ENCODE data around the gene TTC39A.

Gene TTC39A

GRCh38 chr1:51313961-51314777 lies 16.2 kb downstream of the TTC39A start:
- no peak for DNase-seq

GRCh38 chr1:51313268-51313852 lies 17.0 kb downstream of the TTC39A start:
- DNase-seq: no peak

- DNase-seq: no peak
These were observed 17.6 kb downstream of the TTC39A start for GRCh38 chr1:51312718-51313117.

- no peak for DNase-seq
These were observed 18.5 kb downstream of the TTC39A start for GRCh38 chr1:51311826-51312225.

- no peak for DNase-seq
These were observed 19.3 kb downstream of the TTC39A start for GRCh38 chr1:51310871-51311613.

GRCh38 chr1:51309291-51309690 lies 21.1 kb downstream of the TTC39A start:
- no peak for DNase-seq

GRCh38 chr1:51308636-51309035 lies 21.7 kb downstream of the TTC39A start:
- DNase-seq: no peak

GRCh38 chr1:51306950-51307349 lies 23.4 kb downstream of the TTC39A start:
- DNase-seq: peak; percentile 36

GRCh38 chr1:51305371-51305823 lies 25.0 kb downstream of the TTC39A start:
- DNase-seq: no peak

GRCh38 chr1:51304360-51304759 lies 26.0 kb downstream of the TTC39A start:
- no peak for DNase-seq

GRCh38 chr1:51303751-51304251 lies 26.6 kb downstream of the TTC39A start:
- DNase-seq: no peak

- no peak for DNase-seq
These were observed 27.0 kb downstream of the TTC39A start for GRCh38 chr1:51303315-51303714.

GRCh38 chr1:51302746-51303145 lies 27.6 kb downstream of the TTC39A start:
- no peak for DNase-seq

GRCh38 chr1:51302270-51302669 lies 28.1 kb downstream of the TTC39A start:
- no peak for DNase-seq

- no peak for DNase-seq
These were observed 28.6 kb downstream of the TTC39A start for GRCh38 chr1:51301844-51302162.

GRCh38 chr1:51301152-51301843 lies 29.1 kb downstream of the TTC39A start:
- no peak for DNase-seq

- DNase-seq: no peak
These were observed 30.2 kb downstream of the TTC39A start for GRCh38 chr1:51299981-51300670.

GRCh38 chr1:51299185-51299885 lies 31.0 kb downstream of the TTC39A start:
- DNase-seq: no peak

- no peak for DNase-seq
These were observed 32.0 kb downstream of the TTC39A start for GRCh38 chr1:51298322-51298705.

- peak; percentile 80 for DNase-seq
These were observed 32.7 kb downstream of the TTC39A start for GRCh38 chr1:51297401-51298321.
